Kasumi-1 (cell line): ENCODE data around the gene BCAS3.

Experiments
- DNase-seq, 2 experiments: peaks; one replicate each; lab custom pipeline; 2025; lab: John Stamatoyannopoulos, UW

The BCAS3 gene

DNA sequence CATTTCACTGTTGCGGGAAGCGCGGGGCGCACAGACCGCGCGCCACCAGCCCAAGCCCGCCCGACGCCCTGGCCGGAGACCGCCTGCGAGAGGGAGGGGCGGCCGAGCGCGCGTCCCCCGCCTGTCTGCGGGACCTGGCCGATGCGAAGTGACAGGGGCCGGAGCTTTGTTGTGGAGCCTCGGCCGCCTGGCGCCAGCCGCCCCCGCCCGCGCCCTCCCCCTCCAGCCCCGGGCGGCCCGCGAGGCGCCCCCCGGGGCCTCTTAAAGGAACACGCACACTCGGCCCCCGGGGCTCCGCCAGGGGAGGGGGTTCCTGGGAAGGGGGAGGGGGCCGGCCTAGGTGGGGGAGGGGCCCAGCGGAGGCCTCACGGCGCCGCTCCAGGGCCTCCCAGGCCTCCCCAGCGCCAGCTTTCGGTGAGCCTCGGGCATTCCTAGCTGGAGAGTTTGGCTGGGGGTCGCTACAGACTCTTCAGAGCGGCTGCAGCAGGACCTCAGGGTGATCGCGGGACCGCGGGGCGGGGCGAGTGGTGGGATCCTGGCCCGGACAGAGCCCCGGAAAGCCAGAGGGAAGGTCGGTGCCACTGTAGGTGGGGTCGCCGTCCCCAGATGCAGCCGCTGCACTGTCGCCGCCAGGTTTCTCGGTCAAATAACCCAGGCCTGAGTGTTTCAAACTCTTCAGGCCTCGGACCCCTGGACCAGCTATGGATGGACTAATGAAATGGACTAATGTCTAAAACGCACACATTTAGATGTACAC lies 719.6 kb downstream of the BCAS3 start:
- DNase-seq = no peak

GRCh38 chr17:61398721-61399130 lies 721.1 kb downstream of the BCAS3 start:
- no peak for DNase-seq

DNA sequence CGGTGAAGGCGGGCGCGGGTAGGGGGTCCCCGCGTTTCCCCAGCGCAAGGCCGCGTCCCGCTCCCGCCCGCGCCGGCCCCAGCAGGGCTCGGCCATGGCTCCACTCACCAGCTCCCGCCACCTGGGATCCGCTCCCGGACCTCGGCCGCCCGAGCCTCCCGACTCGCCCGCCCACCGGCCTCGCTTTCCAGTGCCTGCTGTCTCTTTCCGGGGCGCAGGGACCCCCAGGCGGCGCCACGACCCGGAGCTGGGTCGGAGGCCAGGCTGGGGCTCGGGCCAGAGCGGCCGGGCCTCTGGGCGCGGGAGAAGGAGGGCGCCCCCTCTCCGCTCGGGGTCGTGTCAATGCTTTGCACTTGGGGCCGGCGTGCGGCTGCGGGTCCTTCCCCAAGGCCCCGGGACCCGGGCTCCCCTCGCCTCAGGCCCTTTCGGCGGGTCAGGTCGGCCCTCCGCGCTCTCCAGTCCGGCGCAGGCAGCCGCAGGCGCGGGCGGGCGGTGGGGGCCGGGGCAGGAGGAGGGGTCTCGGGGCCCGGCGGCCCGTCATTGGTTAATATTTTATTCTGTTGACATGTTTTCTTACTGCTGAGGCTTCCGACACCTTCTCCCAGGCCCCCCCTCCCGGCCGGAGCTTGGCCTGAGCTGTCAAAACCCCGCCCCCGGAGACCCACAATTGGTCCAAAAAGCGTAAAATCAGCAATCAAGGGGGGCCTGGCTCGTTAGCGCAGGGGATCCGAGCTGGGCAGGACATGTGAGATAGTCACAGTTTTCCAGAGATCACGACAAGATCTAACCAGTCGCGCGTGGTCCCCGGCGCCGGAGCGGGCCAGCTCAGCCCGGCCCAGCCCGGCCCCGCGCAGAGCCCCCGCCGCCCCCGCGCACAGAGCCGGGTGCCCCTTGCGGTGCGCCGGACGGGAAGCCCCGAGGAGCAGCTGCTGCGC lies 721.7 kb downstream of the BCAS3 start, which contains the start of gene TBX2:
Gene TBX2 (plus strand): TSS at position 713 of the 935 bp plus-strand sequence. CDS start 334 bp downstream, outside the sequence.
- no peak for DNase-seq

DNA sequence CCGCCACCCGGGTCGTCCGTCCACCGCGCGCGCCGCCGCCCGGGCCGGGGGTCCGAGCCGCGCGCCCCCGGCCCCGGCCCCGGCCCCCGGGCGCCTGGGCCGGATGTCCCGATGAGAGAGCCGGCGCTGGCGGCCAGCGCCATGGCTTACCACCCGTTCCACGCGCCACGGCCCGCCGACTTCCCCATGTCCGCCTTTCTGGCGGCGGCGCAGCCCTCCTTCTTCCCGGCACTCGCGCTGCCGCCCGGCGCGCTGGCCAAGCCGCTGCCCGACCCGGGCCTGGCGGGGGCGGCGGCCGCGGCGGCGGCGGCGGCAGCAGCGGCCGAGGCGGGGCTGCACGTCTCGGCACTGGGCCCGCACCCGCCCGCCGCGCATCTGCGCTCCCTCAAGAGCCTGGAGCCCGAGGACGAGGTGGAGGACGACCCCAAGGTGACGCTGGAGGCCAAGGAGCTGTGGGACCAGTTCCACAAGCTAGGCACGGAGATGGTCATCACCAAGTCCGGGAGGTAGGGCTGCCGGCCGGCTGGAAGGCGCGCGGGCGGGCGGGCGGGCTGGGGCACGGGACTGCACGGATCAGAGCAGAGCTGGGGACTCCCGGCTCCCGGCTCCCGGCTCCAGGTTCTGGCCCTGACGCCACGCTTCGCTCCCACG lies 722.5 kb downstream of the BCAS3 start:
- DNase-seq = no peak

DNA sequence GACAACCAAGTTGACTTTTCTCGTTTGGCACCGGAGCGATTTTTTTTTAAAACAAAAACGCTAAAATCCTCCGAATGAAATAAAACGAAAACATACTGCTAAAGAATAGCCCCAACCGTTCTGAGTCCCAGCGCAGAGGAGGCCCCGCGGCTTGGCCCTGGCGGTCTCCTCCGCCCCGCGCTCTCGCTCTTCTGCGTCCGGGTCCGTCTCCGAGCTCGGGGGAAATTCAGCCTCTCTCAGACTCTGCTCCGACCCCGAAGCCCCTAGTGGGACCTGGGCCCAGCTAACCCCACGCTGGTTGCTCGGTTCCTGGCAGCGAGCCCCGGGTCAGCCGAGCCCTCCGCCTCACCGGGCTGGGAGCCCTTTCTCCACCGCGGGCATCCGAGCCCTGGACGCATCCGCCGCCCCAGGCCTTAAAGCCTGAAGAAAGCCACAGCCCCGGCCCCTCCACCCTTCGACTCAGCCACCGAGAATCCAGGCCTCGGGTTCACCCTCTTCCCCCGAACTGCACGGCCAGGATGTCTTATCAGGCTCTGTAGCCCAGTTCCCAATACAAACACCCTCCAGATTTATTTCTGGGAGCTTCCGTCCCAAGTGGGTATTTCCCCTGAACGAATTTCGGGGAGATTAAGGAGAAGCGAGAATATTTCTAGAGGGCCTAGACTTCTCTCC lies 723.2 kb downstream of the BCAS3 start:
- peak in 1 of 2 experiments; percentile 43 for DNase-seq

DNA sequence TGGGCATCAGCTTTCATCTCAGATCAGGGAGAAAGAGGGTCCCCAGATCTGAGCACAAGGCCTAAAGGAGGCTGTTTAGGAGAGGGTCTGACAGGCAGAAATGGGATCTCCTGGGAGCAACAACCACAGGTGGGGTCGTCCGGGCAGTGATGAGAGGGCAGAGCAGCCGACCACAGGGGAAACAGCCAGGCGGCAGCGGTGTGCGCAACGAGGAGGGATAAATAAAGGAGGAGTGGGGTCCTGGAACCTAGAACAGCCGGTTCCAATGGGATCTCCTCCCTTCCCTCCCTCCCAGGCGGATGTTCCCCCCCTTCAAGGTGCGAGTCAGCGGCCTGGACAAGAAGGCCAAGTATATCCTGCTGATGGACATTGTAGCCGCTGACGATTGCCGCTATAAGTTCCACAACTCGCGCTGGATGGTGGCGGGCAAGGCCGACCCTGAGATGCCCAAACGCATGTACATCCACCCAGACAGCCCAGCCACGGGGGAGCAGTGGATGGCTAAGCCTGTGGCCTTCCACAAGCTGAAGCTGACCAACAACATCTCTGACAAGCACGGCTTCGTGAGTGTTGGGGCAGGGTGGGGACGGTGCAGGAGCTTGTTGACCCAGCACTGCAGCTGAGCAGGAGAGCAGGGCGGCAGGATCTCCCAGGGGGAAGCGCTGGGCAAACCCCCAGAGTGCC lies 723.9 kb downstream of the BCAS3 start:
- DNase-seq = no peak

DNA sequence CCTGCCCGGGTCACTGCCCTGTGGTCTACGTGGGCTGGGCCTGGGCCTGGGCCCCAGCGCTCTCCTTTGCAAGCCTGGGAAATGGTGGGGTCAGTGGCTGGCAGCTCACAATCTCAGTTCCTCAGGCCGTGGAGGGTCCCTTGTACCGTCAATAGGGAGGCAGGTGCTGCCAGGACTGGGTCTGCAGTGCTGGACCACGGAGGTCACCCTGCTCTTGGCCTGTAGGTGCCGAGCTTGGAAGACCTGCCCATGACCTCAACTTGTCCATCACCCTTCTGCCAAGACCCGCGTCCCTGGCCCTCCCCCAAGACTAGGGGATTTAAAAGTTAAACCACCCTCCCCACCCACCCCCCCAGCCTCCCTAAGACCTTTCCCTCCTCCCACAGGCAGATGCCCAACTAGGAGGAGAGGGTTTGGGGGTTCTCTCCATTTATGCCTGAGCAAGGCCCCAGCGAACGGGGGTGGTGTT lies 724.5 kb downstream of the BCAS3 start:
- DNase-seq = no peak

DNA sequence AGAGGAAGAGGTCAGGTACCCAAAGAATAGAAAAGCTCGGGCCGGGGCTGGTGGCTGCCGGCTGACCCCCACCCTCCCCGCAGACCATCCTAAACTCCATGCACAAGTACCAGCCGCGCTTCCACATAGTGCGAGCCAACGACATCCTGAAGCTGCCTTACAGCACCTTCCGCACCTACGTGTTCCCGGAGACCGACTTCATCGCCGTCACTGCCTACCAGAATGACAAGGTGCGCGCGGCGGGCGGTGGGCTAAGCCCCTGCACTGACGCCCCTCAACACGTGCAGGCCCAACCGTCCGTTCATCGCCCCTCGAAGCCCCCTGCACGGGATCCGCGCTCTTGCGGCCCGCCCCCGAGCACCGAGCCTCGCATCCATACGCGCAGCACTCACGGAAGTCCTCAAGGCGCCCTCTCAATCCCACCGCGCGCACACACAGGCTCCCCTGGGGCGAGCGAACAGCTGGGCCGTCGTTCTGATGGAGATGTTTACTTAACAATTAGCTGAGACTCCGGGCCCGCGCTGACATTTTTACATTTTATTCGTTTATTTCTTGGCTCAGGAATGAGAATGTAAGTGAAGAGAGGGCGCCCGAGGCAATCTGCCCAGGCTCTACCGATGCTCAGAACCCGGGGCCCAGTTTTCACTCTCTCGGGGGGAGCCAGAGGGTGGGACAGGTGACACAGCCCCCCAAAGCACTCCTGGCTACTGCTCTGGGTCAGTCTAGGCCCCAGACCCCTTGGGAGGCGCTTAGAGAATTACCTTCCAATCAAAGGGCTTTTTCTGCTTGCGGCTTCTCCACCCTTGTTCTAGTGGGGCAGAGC lies 725.5 kb downstream of the BCAS3 start:
- DNase-seq = peak; percentile 37 to 45

- no peak for DNase-seq
Observed at GRCh38 chr17:61403801-61404662, 726.4 kb downstream of the BCAS3 start.

DNA sequence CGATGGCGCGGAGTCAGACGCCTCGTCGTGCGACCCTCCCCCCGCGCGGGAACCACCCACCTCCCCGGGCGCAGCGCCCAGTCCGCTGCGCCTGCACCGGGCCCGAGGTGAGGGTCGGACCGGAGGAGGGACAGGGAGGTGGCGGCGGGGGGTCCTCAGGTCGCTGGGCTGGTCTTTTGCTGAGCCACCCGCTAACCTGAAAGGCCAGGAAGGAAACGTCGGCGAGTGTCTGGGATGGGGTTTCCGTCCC lies 726.9 kb downstream of the BCAS3 start:
- no peak for DNase-seq

DNA sequence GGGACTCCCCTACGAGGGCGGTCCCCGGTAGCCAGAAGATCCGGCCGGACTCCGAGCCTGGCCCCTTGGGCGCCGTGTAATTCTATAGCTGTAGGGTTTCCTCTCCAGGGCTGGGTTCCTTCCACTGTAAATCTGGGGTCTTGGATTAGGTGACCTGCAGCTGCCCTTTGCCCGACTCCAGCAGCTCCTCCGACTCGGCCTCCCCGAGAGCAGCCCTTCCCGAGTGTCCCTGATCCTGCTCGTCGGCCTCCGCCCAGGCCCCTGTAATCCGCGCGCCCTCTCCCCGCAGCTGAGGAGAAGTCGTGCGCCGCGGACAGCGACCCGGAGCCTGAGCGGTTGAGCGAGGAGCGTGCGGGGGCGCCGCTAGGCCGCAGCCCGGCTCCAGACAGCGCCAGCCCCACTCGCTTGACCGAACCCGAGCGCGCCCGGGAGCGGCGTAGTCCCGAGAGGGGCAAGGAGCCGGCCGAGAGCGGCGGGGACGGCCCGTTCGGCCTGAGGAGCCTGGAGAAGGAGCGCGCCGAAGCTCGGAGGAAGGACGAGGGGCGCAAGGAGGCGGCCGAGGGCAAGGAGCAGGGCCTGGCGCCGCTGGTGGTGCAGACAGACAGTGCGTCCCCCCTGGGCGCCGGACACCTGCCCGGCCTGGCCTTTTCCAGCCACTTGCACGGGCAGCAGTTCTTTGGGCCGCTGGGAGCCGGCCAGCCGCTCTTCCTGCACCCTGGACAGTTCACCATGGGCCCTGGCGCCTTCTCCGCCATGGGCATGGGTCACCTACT lies 727.4 kb downstream of the BCAS3 start:
- no peak for DNase-seq

- DNase-seq = no peak
Observed at GRCh38 chr17:61405686-61406536, 728.3 kb downstream of the BCAS3 start.

DNA sequence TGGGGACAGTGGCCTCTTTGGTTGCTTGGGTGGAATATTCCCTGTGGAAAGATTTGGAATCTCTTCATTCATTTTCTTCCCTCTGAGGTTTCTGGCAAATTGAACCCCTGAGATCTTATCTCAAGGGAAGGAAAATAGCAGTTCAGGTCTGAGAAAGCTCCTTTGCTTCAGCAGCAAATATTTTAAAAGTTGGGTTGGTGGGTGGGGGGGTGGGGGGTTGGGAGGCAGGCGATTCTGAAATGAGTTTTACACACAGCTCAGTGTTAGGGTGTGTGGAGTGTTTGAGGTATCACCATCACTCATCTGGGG lies 728.8 kb downstream of the BCAS3 start:
- DNase-seq = no peak

GRCh38 chr17:61406971-61407911 lies 729.6 kb downstream of the BCAS3 start:
- no peak for DNase-seq

DNA sequence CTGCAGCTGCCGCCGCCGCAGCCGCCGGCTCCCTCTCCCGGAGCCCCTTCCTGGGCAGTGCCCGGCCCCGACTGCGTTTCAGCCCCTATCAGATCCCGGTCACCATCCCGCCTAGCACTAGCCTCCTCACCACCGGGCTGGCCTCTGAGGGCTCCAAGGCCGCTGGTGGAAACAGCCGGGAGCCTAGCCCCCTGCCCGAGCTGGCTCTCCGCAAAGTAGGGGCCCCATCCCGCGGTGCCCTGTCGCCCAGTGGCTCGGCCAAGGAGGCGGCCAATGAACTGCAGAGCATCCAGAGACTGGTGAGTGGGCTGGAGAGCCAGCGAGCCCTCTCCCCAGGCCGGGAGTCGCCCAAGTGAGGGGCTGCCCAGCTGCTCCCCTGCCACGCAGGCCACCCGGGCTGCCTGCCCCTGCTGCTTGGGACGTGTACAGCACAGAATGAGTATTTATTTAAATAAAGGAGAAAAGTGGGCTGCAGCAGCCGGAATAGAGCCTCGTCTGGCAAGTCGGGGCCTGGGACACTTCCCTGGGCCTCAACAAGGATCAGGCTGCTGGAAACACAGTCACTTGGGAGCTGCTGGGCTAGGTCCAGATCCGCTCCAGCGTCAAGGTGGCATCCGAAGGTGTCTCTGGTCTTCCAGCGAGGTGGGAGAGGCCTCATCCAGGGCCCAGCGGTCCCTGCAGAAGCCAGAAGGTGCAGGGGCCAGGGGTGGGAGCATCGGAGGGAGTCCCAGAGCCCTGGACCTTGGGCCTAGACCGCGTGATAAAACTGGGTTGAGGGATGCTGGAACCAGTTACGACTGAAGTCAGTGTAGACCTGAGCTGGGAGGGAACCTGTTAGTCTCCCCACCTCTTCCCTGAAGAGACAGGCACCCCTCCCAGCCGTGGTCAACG lies 730.7 kb downstream of the BCAS3 start:
- no peak for DNase-seq
